Ishikawa (cell line): ENCODE data around the gene CASK.

ENCODE experiments used
- CEBPB ChIP-seq: IDR thresholded peaks from 2 replicates; pipeline ENCODE4 v1.6.1; 2012
- CREB1 ChIP-seq: IDR thresholded peaks from 2 replicates; pipeline ENCODE4 v1.6.1; 2012; ENCODE audit warnings: low read depth
- EGR1 ChIP-seq: IDR thresholded peaks from 2 replicates; pipeline ENCODE4 v1.6.1; 2012
- EP300 ChIP-seq: IDR thresholded peaks from 2 replicates; pipeline ENCODE4 v1.6.1; 2012; ENCODE audit warnings: borderline replicate concordance
- FOXM1 ChIP-seq: IDR thresholded peaks from 2 replicates; pipeline ENCODE4 v1.6.1; 2012; ENCODE audit warnings: low read depth, borderline replicate concordance
- MAX ChIP-seq: IDR thresholded peaks from 2 replicates; pipeline ENCODE4 v1.6.1; 2012
- NFIC ChIP-seq: IDR thresholded peaks from 2 replicates; pipeline ENCODE4 v1.6.1; 2012
- RAD21 ChIP-seq: IDR thresholded peaks from 2 replicates; pipeline ENCODE4 v1.6.1; 2012; ENCODE audit warnings: low read depth
- TAF1 ChIP-seq: IDR thresholded peaks from 2 replicates; pipeline ENCODE4 v1.6.1; 2012; ENCODE audit warnings: low read depth, mild to moderate bottlenecking
- TCF12 ChIP-seq: IDR thresholded peaks from 2 replicates; pipeline ENCODE4 v1.6.1; 2012; ENCODE audit warnings: low read depth
- TEAD4 ChIP-seq: IDR thresholded peaks from 2 replicates; pipeline ENCODE4 v1.6.1; 2012
- USF1 ChIP-seq: IDR thresholded peaks from 2 replicates; pipeline ENCODE4 v1.6.1; 2012
- YY1 ChIP-seq: IDR thresholded peaks from 2 replicates; pipeline ENCODE4 v1.6.1; 2012; ENCODE audit warnings: low read depth
- ZBTB7A ChIP-seq: IDR thresholded peaks from 2 replicates; pipeline ENCODE4 v1.6.1; 2012; ENCODE audit warnings: low read depth
- TF ChIP-seq, protein P1 (sequence below): IDR thresholded peaks from 2 replicates; pipeline ENCODE4 v1.6.1; 2012; ENCODE audit warnings: low read depth, mild to moderate bottlenecking

Gene CASK

GRCh38 chrX:41512394-41512793 lies 411.0 kb downstream of the CASK start:
- TF ChIP-seq ZBTB7A (no peak), CEBPB (no peak), USF1 (no peak), CREB1 (no peak), RAD21 (no peak), TAF1 (no peak), TEAD4 (no peak)

DNA sequence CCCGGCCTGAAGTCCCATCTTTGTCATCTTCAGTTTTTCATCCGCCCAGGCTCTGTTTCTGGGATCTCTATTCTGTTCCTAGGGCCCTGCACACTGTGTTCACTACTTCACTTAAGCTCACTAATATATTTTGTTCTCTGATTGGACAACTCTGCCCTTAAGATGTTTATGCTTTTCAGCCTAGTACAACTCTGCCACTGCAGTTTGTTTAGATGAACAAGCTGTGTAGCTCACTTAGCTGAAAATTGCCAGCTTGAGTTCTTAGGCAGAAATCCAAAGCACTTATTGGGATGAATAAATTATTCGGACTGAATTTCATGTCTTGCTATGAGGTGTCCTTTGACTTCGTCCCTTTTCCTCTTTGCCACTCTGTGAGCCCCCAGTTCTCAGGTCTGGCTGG lies 415.4 kb downstream of the CASK start:
- TF ChIP-seq, protein P1, sequence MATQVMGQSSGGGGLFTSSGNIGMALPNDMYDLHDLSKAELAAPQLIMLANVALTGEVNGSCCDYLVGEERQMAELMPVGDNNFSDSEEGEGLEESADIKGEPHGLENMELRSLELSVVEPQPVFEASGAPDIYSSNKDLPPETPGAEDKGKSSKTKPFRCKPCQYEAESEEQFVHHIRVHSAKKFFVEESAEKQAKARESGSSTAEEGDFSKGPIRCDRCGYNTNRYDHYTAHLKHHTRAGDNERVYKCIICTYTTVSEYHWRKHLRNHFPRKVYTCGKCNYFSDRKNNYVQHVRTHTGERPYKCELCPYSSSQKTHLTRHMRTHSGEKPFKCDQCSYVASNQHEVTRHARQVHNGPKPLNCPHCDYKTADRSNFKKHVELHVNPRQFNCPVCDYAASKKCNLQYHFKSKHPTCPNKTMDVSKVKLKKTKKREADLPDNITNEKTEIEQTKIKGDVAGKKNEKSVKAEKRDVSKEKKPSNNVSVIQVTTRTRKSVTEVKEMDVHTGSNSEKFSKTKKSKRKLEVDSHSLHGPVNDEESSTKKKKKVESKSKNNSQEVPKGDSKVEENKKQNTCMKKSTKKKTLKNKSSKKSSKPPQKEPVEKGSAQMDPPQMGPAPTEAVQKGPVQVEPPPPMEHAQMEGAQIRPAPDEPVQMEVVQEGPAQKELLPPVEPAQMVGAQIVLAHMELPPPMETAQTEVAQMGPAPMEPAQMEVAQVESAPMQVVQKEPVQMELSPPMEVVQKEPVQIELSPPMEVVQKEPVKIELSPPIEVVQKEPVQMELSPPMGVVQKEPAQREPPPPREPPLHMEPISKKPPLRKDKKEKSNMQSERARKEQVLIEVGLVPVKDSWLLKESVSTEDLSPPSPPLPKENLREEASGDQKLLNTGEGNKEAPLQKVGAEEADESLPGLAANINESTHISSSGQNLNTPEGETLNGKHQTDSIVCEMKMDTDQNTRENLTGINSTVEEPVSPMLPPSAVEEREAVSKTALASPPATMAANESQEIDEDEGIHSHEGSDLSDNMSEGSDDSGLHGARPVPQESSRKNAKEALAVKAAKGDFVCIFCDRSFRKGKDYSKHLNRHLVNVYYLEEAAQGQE = no peak
- TF ChIP-seq EGR1 (no peak), CEBPB (no peak), YY1 (no peak), TAF1 (no peak), USF1 (no peak), FOXM1 (no peak), EP300 (no peak), NFIC (no peak), RAD21 (no peak), MAX (no peak)

DNA sequence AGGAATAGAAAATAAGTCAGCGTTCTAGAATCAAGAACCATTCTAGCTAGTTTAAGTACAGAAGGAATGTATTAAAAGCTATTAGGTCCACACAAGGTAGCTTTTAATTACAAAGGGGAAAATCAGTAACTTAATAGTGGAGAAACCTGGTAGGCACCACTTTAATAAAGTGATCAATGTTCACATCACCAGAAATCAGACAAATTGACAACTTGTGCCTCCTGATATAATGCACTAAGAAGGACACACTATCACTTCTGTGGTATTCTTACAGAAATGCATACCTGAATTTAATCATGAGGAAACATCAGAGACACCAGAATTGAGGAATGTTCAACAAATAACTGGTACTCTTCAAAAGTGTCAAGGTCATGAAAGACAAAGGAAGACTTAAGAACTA lies 421.4 kb downstream of the CASK start:
- TF ChIP-seq USF1 (no peak), NFIC (no peak), YY1 (no peak), TCF12 (no peak), EGR1 (no peak)

DNA sequence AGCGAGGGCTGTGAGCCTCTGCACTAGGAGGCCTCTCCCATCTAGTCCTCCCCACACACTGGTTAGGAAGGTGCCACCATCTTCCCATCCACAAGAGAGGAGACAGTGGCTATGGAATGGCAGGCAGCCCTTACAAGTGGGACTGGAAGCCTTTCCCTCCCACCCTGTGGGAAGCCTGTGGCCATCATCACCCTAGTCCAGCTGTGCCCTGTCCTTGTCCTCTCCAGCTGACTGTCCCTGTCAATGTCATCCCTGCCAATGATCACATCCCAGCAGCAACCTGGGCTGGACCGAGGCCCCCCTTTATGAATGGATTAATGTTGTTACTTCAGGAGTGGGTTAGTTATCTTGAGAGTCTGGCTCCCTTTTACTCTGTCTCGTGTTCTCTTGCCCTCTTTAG lies 423.4 kb downstream of the CASK start:
- no peak for TF ChIP-seq ZBTB7A
- TF ChIP-seq TEAD4 = no peak
- TF ChIP-seq RAD21 = no peak
- no peak for TF ChIP-seq EGR1
- TF ChIP-seq, protein P1 = no peak
- TF ChIP-seq CEBPB = no peak
- no peak for TF ChIP-seq FOXM1
- no peak for TF ChIP-seq TCF12
- TF ChIP-seq TAF1 = no peak
- no peak for TF ChIP-seq EP300
- no peak for TF ChIP-seq USF1
- TF ChIP-seq NFIC = no peak
- no peak for TF ChIP-seq CREB1
- TF ChIP-seq MAX = no peak
- TF ChIP-seq YY1 = no peak

- no peak for TF ChIP-seq FOXM1
- no peak for TF ChIP-seq ZBTB7A
- TF ChIP-seq EGR1 = no peak
- no peak for TF ChIP-seq TEAD4
- TF ChIP-seq CEBPB = no peak
- no peak for TF ChIP-seq YY1
- no peak for TF ChIP-seq RAD21
- TF ChIP-seq TCF12 = no peak
- no peak for TF ChIP-seq EP300
- TF ChIP-seq, protein P1 = no peak
- no peak for TF ChIP-seq CREB1
- no peak for TF ChIP-seq MAX
- TF ChIP-seq TAF1 = no peak
- no peak for TF ChIP-seq USF1
- TF ChIP-seq NFIC = no peak
Measured at GRCh38 chrX:41499195-41499594, 424.2 kb downstream of the CASK start.
